SK-N-SH (cell line): ENCODE results near the gene EHD1. TPM values are rescaled to one million over a fixed set of nuclear protein-coding genes. Genes with fewer than 3 reads are reported as not detected.
"Not testable (repeated sequence)": the region's sequence is repeated elsewhere in the genome, so short reads cannot be mapped to it uniquely, and the experiment has no call there.

Source experiments
- CTCF ChIA-PET: fragments of 300-600, 350-600 bp; formaldehyde crosslinking; extraction: SDS; loops from one replicate; lab custom pipeline; 2021; lab: Yijun Ruan, JAX
- POLR2A ChIA-PET: fragments of 350-600 bp; sonication (Branson Sonifier 250); formaldehyde crosslinking; extraction: SDS; loops from one replicate; lab custom pipeline; 2020; ENCODE audit warnings: antibody characterized with exemption, inconsistent platforms; lab: Yijun Ruan, JAX
- DNase-seq: peaks from one replicate; pipeline ENCODE4 v3.0.0; 2012
- H2AFZ ChIP-seq: fragments of 200-600 bp; sonication (generic); 2 replicates; pipeline ENCODE4 v1.8.1; 2016; ENCODE audit warnings: antibody characterized with exemption, mild to moderate bottlenecking, low read depth
- H3F3A ChIP-seq: fragments of 200-600 bp; sonication (generic); replicated peaks from 2 replicates; pipeline ENCODE3; 2016; ENCODE audit warnings: antibody characterized with exemption, mild to moderate bottlenecking; ENCODE audit not compliant: insufficient read depth
- H3K27ac ChIP-seq, 2 experiments: fragments of 200-500 bp in 1 of 2; fragments of 200-600 bp in 1 of 2; sonication (Bioruptor generic) in 1 of 2; sonication (generic), shearing (Covaris generic) in 1 of 2; 2 replicates each; pipeline versions ENCODE4 v1.5.1 to v1.6.1; 2014 to 2016; ENCODE audit warnings: low read depth in 2 of 2, inconsistent platforms in 1 of 2, low read length in 1 of 2, mild to moderate bottlenecking in 1 of 2, mixed read lengths in 1 of 2
- H3K27me3 ChIP-seq: fragments of 200-600 bp; sonication (generic), shearing (Covaris generic); 2 replicates; pipeline ENCODE4 v1.6.1; 2016; ENCODE audit warnings: mixed run types; ENCODE audit not compliant: insufficient read depth
- H3K36me3 ChIP-seq, 2 experiments: fragments of 200-500 bp in 1 of 2; fragments of 200-600 bp in 1 of 2; sonication (Bioruptor generic) in 1 of 2; sonication (generic) in 1 of 2; replicated peaks in 1 of 2; 2 replicates each; pipeline versions ENCODE3 to v1.5.1; 2014 to 2016; ENCODE audit warnings: low read length in 1 of 2, mild to moderate bottlenecking in 1 of 2; ENCODE audit not compliant: insufficient read depth in 2 of 2, control insufficient read depth in 1 of 2
- H3K4me1 ChIP-seq, 2 experiments: fragments of 200-500 bp in 1 of 2; fragments of 200-600 bp in 1 of 2; sonication (Bioruptor generic) in 1 of 2; sonication (generic), shearing (Covaris generic) in 1 of 2; 2 replicates each; pipeline versions ENCODE4 v1.5.1 to v1.6.1; 2014 to 2016; ENCODE audit warnings: low read depth in 1 of 2, low read length in 1 of 2, mixed run types in 1 of 2; ENCODE audit not compliant: insufficient read depth in 2 of 2, control insufficient read depth in 1 of 2
- H3K4me2 ChIP-seq: fragments of 200-600 bp; sonication (generic), shearing (Covaris generic); 2 replicates; pipeline ENCODE4 v1.6.1; 2017; ENCODE audit warnings: mixed run types
- H3K4me3 ChIP-seq, 2 experiments: fragments of 200-500 bp in 1 of 2; fragments of 200-600 bp in 1 of 2; sonication (Bioruptor generic) in 1 of 2; sonication (generic), shearing (Covaris generic) in 1 of 2; 2 replicates each; pipeline versions ENCODE4 v1.5.1 to v1.8.1; 2014 to 2016; ENCODE audit warnings: low read depth in 2 of 2, inconsistent platforms in 1 of 2, low read length in 1 of 2, mild to moderate bottlenecking in 1 of 2, mixed read lengths in 1 of 2, moderate library complexity in 1 of 2
- H3K79me2 ChIP-seq: fragments of 200-600 bp; sonication (generic); 2 replicates; pipeline ENCODE4 v1.8.1; 2017; ENCODE audit warnings: mild to moderate bottlenecking; ENCODE audit not compliant: insufficient read depth
- H3K9ac ChIP-seq: fragments of 200-600 bp; sonication (generic); 2 replicates; pipeline ENCODE4 v1.6.1; 2017; ENCODE audit warnings: mixed run types
- H3K9me2 ChIP-seq: fragments of 200-600 bp; sonication (generic); 2 replicates; pipeline ENCODE4 v1.6.1; 2017; ENCODE audit warnings: mixed run types
- H3K9me3 ChIP-seq: fragments of 200-600 bp; sonication (generic); 2 replicates; pipeline ENCODE4 v1.6.1; 2017; ENCODE audit warnings: mixed run types, mild to moderate bottlenecking, moderate library complexity
- H4K20me1 ChIP-seq: fragments of 200-600 bp; sonication (generic); 2 replicates; pipeline ENCODE4 v1.6.1; 2017; ENCODE audit warnings: mild to moderate bottlenecking, mixed run types; ENCODE audit not compliant: insufficient read depth
- CHD2 ChIP-seq: fragments of 150-350 bp; IDR thresholded peaks from 2 replicates; pipeline ENCODE4 v1.6.1; 2018; ENCODE audit warnings: low read length; ENCODE audit not compliant: partially characterized antibody
- CTCF ChIP-seq: fragments of 200-600 bp; sonication (generic); IDR thresholded peaks from 2 replicates; pipeline ENCODE4 v1.6.1; 2017; ENCODE audit warnings: antibody characterized with exemption, mild to moderate bottlenecking, moderate library complexity
- FOXM1 ChIP-seq: IDR thresholded peaks from 2 replicates; pipeline ENCODE4 v1.4.0; 2012; ENCODE audit warnings: low read depth, mild to moderate bottlenecking
- MXI1 ChIP-seq: IDR thresholded peaks from 2 replicates; pipeline ENCODE4 v1.6.1; 2012; ENCODE audit warnings: mild to moderate bottlenecking, low read depth, low read length, improper control_type of control experiment
- RFX5 ChIP-seq: IDR thresholded peaks from 2 replicates; pipeline ENCODE4 v1.6.1; 2012; ENCODE audit warnings: mild to moderate bottlenecking, improper control_type of control experiment, low read length
- SIN3A ChIP-seq: IDR thresholded peaks from 2 replicates; pipeline ENCODE4 v1.6.1; 2012; ENCODE audit warnings: low read depth, mild to moderate bottlenecking, low read length, moderate library complexity, borderline replicate concordance
- TAF1 ChIP-seq: IDR thresholded peaks from 2 replicates; pipeline ENCODE4 v1.6.1; 2012; ENCODE audit warnings: low read depth, mild to moderate bottlenecking, low read length, moderate library complexity, borderline replicate concordance
- TCF12 ChIP-seq: IDR thresholded peaks from 2 replicates; pipeline ENCODE4 v1.4.0; 2012
- USF1 ChIP-seq: IDR thresholded peaks from 2 replicates; pipeline ENCODE4 v1.4.0; 2012; ENCODE audit warnings: low read depth, borderline replicate concordance
- USF2 ChIP-seq: fragments of 150-350 bp; IDR thresholded peaks from 2 replicates; pipeline ENCODE4 v1.6.1; 2017; ENCODE audit warnings: antibody characterized with exemption, low read length, low read depth, borderline replicate concordance
- YY1 ChIP-seq: IDR thresholded peaks from 2 replicates; pipeline ENCODE4 v1.4.0; 2012; ENCODE audit warnings: low read depth, mild to moderate bottlenecking
- WGBS: methylation state at CpG from one replicate; pipeline ENCODE4 v1.1.6; 2017; ENCODE audit warnings: low lambda C conversion rate; 5-methylcytosine and 5-hydroxymethylcytosine counted together
- polyA plus RNA-seq, 3 experiments: library from polyadenylated mRNA; depleted of rRNA; stranded (reverse); fragments of >200 nt; gene quantifications; 2 replicates each; pipeline ENCODE4 v1.2.3, GENCODE V29; 2012
- TF ChIP-seq, protein P1 (sequence below): IDR thresholded peaks from 2 replicates; pipeline ENCODE4 v1.4.0; 2012; ENCODE audit warnings: low read depth, borderline replicate concordance
- TF ChIP-seq, protein P2 (sequence below): fragments of 150-350 bp; IDR thresholded peaks from 2 replicates; pipeline ENCODE4 v1.6.1; 2016; ENCODE audit warnings: mild to moderate bottlenecking, low read depth, low read length

The EHD1 gene
- polyA plus RNA-seq, 1 of the 3 experiments (the other 2 are of a cell fraction) = 93.3 TPM

- TF ChIP-seq CTCF (peak; percentile 96), SIN3A (no peak)
- TF ChIP-seq, protein P1, sequence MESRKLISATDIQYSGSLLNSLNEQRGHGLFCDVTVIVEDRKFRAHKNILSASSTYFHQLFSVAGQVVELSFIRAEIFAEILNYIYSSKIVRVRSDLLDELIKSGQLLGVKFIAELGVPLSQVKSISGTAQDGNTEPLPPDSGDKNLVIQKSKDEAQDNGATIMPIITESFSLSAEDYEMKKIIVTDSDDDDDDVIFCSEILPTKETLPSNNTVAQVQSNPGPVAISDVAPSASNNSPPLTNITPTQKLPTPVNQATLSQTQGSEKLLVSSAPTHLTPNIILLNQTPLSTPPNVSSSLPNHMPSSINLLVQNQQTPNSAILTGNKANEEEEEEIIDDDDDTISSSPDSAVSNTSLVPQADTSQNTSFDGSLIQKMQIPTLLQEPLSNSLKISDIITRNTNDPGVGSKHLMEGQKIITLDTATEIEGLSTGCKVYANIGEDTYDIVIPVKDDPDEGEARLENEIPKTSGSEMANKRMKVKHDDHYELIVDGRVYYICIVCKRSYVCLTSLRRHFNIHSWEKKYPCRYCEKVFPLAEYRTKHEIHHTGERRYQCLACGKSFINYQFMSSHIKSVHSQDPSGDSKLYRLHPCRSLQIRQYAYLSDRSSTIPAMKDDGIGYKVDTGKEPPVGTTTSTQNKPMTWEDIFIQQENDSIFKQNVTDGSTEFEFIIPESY = no peak
These were observed 31.3 kb downstream of the EHD1 start (continued) for GRCh38 chr11:64846998-64847666.

DNA sequence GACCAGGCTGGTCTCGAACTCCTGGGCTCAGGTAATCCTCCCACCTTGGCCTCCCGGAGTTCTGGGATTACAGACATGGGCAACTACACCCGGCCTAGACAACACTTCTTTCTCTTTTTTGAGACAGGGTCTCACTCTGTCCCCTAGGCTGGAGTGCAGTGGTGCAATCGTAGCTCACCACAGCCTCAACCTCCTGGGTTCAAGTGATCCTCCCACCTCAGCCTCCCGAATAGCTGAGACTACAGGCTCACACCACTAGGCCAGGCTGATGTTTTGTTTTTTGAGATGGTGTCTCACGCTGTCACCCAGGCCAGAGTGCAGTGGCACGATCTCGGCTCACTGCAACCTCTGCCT lies 32.7 kb downstream of the EHD1 start:
- H3K4me3 ChIP-seq, H3K9me3 ChIP-seq, H3K4me2 ChIP-seq, H3K9ac ChIP-seq, H3K9me2 ChIP-seq, H3K27ac ChIP-seq, H3K4me1 ChIP-seq, H4K20me1 ChIP-seq, H3K27me3 ChIP-seq, H3K36me3 ChIP-seq, DNase-seq, H3K79me2 ChIP-seq, H2AFZ ChIP-seq, POLR2A ChIA-PET: not testable (repeated sequence)
- 95% methylated on average over 8 of the region's 8 CpGs for WGBS
- CTCF ChIA-PET = interaction anchor here (1.0 to 12.8 kb wide), 6 partner anchors 10 to 266 kb away, joined by 3 to 530 read pairs (median 12); partner anchors contain the start of genes EHD1 and TM7SF2
- peaks cover 15% of the 10 kb centered on the region for H3F3A ChIP-seq

DNA sequence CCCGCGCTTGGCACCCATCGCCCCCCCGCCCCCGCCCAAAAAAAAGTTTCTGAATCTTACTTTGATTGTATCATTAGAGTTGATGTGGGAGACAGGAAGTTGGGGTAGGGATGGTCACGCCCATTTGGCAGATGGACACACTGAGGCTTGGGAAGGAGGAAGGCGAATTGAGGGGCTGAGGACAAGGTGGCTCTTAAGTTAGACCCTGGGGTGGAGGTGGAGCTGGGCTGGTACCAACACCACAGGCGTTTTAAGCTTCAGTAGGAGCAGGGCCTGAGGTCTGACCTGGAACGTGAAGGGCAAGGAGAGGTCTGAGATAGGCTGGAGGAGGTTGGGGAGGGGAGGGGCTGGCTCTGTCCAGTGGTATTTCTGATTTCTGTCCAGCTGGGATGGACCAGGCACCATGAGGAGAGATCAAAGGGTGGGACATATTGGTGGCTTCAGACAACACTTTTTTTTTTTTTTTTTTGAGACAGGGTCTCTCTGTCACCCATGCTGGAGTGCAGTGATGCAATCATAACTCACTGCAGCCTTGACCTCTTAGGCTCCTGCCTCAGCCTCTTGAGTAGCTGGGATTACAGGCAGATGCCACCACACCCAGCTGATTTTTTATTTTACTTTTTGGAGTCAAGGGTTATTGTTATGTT lies 33.2 kb downstream of the EHD1 start:
- no peak for DNase-seq
- H3K9me2 ChIP-seq = no peaks in the 10 kb centered on the region
- no peaks in the 10 kb centered on the region for H3K27me3 ChIP-seq
- peaks cover 5 to 7% of the 10 kb centered on the region in 2 experiments; a peak in 2 of 4 replicates for H3K4me1 ChIP-seq
- H3K27ac ChIP-seq = no peak overlapping the region
- H3K4me2 ChIP-seq = peak overlapping the region; percentile 57; the same call in 1 of the 2 replicates
- H3K79me2 ChIP-seq = no peaks in the 10 kb centered on the region
- no peak overlapping the region for H2AFZ ChIP-seq
- TF ChIP-seq TAF1 (no peak), CHD2 (no peak), FOXM1 (no peak), YY1 (no peak), USF1 (no peak), USF2 (no peak), TCF12 (no peak), RFX5 (no peak), MXI1 (no peak)
- TF ChIP-seq, protein P2, sequence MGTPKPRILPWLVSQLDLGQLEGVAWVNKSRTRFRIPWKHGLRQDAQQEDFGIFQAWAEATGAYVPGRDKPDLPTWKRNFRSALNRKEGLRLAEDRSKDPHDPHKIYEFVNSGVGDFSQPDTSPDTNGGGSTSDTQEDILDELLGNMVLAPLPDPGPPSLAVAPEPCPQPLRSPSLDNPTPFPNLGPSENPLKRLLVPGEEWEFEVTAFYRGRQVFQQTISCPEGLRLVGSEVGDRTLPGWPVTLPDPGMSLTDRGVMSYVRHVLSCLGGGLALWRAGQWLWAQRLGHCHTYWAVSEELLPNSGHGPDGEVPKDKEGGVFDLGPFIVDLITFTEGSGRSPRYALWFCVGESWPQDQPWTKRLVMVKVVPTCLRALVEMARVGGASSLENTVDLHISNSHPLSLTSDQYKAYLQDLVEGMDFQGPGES = no peak
- ChIA-PET CTCF (interaction anchor here (1.0 to 12.8 kb wide), 9 partner anchors 10 to 272 kb away, joined by 3 to 530 read pairs (median 11); partner anchors contain the start of genes EHD1, TM7SF2 and ZNHIT2), POLR2A (no interaction called here)
- WGBS = 43% methylated on average over 8 of the region's 9 CpGs
- peaks cover 15% of the 10 kb centered on the region for H3F3A ChIP-seq
- peak overlapping the region in 1 of 2 experiments; percentile 37; a peak in 1 of 4 replicates for H3K4me3 ChIP-seq
- no peaks in the 10 kb centered on the region for H3K36me3 ChIP-seq
- no peaks in the 10 kb centered on the region for H3K9me3 ChIP-seq
- no peak overlapping the region for H3K9ac ChIP-seq
- no peaks in the 10 kb centered on the region for H4K20me1 ChIP-seq
